HG03159 (cell line): ENCODE data around the gene THUMPD2.
A peak's percentile ranks its signal among the peaks of the same experiment; 100 is the strongest.
"Not testable (repeated sequence)": the region's sequence is repeated elsewhere in the genome, so short reads cannot be mapped to it uniquely, and the experiment has no call there.

Source experiments
- ATAC-seq: cut with Tn5 transposase; IDR thresholded peaks from one replicate; pipeline ENCODE4 v1.9.1; 2021; ENCODE audit warnings: mild to moderate bottlenecking, moderate library complexity; ENCODE audit not compliant: unreplicated experiment

The THUMPD2 gene

GRCh38 chr2:39778775-39779340 lies at the start of gene THUMPD2:
Gene THUMPD2, minus strand, starts transcription at chr2:39779258. Its CDS starts 19 bp downstream, at chr2:39779239.
- peak; percentile 85 for ATAC-seq

GRCh38 chr2:39821871-39822270 lies 42.8 kb upstream of the THUMPD2 start:
- no peak for ATAC-seq

GRCh38 chr2:39816845-39817244 lies 37.8 kb upstream of the THUMPD2 start:
- ATAC-seq: no peak

GRCh38 chr2:39816428-39816827 lies 37.4 kb upstream of the THUMPD2 start:
- no peak for ATAC-seq

- ATAC-seq: no peak
Measured at GRCh38 chr2:39805936-39806608, 27.0 kb upstream of the THUMPD2 start.

GRCh38 chr2:39803839-39804238 lies 24.8 kb upstream of the THUMPD2 start:
- no peak for ATAC-seq

- no peak for ATAC-seq
Measured at GRCh38 chr2:39800752-39801151, 21.7 kb upstream of the THUMPD2 start.

GRCh38 chr2:39796134-39796533 lies 17.1 kb upstream of the THUMPD2 start:
- ATAC-seq: no peak

GRCh38 chr2:39790216-39790818 lies 11.3 kb upstream of the THUMPD2 start:
- not testable (repeated sequence) for ATAC-seq

GRCh38 chr2:39787950-39788349 lies 8.9 kb upstream of the THUMPD2 start:
- ATAC-seq: no peak

- ATAC-seq: no peak
Measured at GRCh38 chr2:39786761-39787522, 7.9 kb upstream of the THUMPD2 start.

GRCh38 chr2:39782591-39782990 lies 3.5 kb upstream of the THUMPD2 start:
- no peak for ATAC-seq

- no peak for ATAC-seq
Measured at GRCh38 chr2:39781697-39782096, 2.6 kb upstream of the THUMPD2 start.

GRCh38 chr2:39780825-39781600 lies 2.0 kb upstream of the THUMPD2 start:
- no peak for ATAC-seq

GRCh38 chr2:39779927-39780326 lies 869 bp upstream of the THUMPD2 start:
- ATAC-seq: no peak

GRCh38 chr2:39779341-39779851 lies 338 bp upstream of the THUMPD2 start:
- no peak for ATAC-seq

GRCh38 chr2:39778233-39778632 lies 825 bp downstream of the THUMPD2 start:
- peak; percentile 3 for ATAC-seq

GRCh38 chr2:39772812-39773152 lies 6.3 kb downstream of the THUMPD2 start:
- no peak for ATAC-seq

GRCh38 chr2:39772086-39772811 lies 6.8 kb downstream of the THUMPD2 start:
- no peak for ATAC-seq

- no peak for ATAC-seq
Measured at GRCh38 chr2:39762448-39762847, 16.6 kb downstream of the THUMPD2 start.
